Measurements from ENCODE around the gene USP20.

DNA sequence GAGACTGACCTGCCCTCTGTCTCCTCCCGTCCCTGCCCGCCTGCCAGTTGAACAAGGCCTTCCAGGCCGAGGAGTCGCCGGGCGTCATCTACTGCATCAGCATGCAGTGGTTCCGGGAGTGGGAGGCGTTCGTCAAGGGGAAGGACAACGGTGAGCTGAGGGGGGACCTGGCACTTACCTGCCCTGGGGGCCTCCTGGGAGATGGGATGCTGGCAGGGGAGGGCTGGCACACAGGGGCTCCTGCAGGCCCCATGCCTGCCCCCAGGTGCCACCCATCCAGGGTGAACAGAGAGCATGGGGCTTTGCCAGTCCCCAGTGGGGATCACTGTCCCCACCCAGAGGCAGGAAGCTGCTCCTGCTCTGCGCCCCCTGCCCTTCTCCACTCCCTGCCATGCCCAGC lies 43.0 kb downstream of the USP20 start:
- TF ChIP-seq ZBED1 (IDR thresholded peaks at IDR 0.05; ENCODE audit: borderline replicate concordance) = no peak
- no peak for TF ChIP-seq EZH2 (IDR thresholded peaks at IDR 0.05; ENCODE audit: borderline replicate concordance, control insufficient read depth, low read depth, low read length)
- TF ChIP-seq, protein P1, sequence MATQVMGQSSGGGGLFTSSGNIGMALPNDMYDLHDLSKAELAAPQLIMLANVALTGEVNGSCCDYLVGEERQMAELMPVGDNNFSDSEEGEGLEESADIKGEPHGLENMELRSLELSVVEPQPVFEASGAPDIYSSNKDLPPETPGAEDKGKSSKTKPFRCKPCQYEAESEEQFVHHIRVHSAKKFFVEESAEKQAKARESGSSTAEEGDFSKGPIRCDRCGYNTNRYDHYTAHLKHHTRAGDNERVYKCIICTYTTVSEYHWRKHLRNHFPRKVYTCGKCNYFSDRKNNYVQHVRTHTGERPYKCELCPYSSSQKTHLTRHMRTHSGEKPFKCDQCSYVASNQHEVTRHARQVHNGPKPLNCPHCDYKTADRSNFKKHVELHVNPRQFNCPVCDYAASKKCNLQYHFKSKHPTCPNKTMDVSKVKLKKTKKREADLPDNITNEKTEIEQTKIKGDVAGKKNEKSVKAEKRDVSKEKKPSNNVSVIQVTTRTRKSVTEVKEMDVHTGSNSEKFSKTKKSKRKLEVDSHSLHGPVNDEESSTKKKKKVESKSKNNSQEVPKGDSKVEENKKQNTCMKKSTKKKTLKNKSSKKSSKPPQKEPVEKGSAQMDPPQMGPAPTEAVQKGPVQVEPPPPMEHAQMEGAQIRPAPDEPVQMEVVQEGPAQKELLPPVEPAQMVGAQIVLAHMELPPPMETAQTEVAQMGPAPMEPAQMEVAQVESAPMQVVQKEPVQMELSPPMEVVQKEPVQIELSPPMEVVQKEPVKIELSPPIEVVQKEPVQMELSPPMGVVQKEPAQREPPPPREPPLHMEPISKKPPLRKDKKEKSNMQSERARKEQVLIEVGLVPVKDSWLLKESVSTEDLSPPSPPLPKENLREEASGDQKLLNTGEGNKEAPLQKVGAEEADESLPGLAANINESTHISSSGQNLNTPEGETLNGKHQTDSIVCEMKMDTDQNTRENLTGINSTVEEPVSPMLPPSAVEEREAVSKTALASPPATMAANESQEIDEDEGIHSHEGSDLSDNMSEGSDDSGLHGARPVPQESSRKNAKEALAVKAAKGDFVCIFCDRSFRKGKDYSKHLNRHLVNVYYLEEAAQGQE (IDR thresholded peaks at IDR 0.05; ENCODE audit: low read depth, low read length) = no peak
- TF ChIP-seq CREB1 (IDR thresholded peaks at IDR 0.05; ENCODE audit: low read depth) = no peak
- TF ChIP-seq SPI1 (IDR thresholded peaks at IDR 0.05; ENCODE audit: borderline replicate concordance, insufficient read depth, low read depth, low read length) = no peak
